OCI-LY1 (cell line): ENCODE measurements around the gene CCDC141.

ENCODE experiments used
- CTCF ChIP-seq: fragments of 200-600 bp; sonication (generic), shearing (Covaris generic); IDR thresholded peaks from 2 replicates; pipeline ENCODE4 v1.5.1; 2017; ENCODE audit warnings: mild to moderate bottlenecking, antibody characterized with exemption, low read length, moderate library complexity, mixed read lengths
- EZH2 ChIP-seq: fragments of 200-600 bp; sonication (generic), shearing (Covaris generic); IDR thresholded peaks from 2 replicates; pipeline ENCODE4 v1.8.0; 2017; ENCODE audit warnings: borderline replicate concordance, mixed run types, mild to moderate bottlenecking, antibody characterized with exemption, low read length, moderate library complexity, mixed read lengths

- TF ChIP-seq CTCF (no peak), EZH2 (no peak)
Measured at GRCh38 chr2:178827739-178828485, 222.0 kb downstream of the CCDC141 start.
